Activated gamma-delta T cell treated with Interleukin-2 at 50 U/mL for 16 hours (primary cell): ENCODE data around the gene DST.

Source experiments
- DNase-seq: peaks from one replicate; pipeline ENCODE4 v3.0.0-alpha.2; 2020

DST gene

GRCh38 chr6:56642366-56643261, at the start of gene DST:
Gene DST, minus strand, starts transcription at chr6:56642889.
- no peak for DNase-seq

GRCh38 chr6:56691814-56692213, 49.1 kb upstream of the DST start:
- DNase-seq, result no peak

GRCh38 chr6:56691286-56691595, 48.6 kb upstream of the DST start:
- DNase-seq, result no peak

GRCh38 chr6:56690519-56691285, 48.0 kb upstream of the DST start:
- no peak for DNase-seq

GRCh38 chr6:56689663-56690062, 47.0 kb upstream of the DST start:
- no peak for DNase-seq

GRCh38 chr6:56689114-56689513, 46.4 kb upstream of the DST start:
- DNase-seq, result no peak

GRCh38 chr6:56688521-56688920, 45.8 kb upstream of the DST start:
- DNase-seq, result no peak

- no peak for DNase-seq
These were observed 44.9 kb upstream of the DST start for GRCh38 chr6:56687551-56687950.

- no peak for DNase-seq
These were observed 43.7 kb upstream of the DST start for GRCh38 chr6:56686429-56686828.

- no peak for DNase-seq
These were observed 43.3 kb upstream of the DST start for GRCh38 chr6:56685994-56686393.

GRCh38 chr6:56685102-56685733, 42.5 kb upstream of the DST start:
- no peak for DNase-seq

GRCh38 chr6:56684342-56685101, 41.8 kb upstream of the DST start:
- no peak for DNase-seq

- DNase-seq, result no peak
These were observed 41.2 kb upstream of the DST start for GRCh38 chr6:56683882-56684281.

- DNase-seq, result no peak
These were observed 39.9 kb upstream of the DST start for GRCh38 chr6:56682635-56683034.

- no peak for DNase-seq
These were observed 34.9 kb upstream of the DST start for GRCh38 chr6:56677559-56677958.

- no peak for DNase-seq
These were observed 29.2 kb upstream of the DST start for GRCh38 chr6:56671651-56672461.

GRCh38 chr6:56671160-56671559, 28.5 kb upstream of the DST start:
- no peak for DNase-seq

GRCh38 chr6:56669041-56669440, 26.4 kb upstream of the DST start:
- no peak for DNase-seq

- DNase-seq, result no peak
These were observed 25.5 kb upstream of the DST start for GRCh38 chr6:56668158-56668557.

GRCh38 chr6:56667336-56667735, 24.6 kb upstream of the DST start:
- no peak for DNase-seq

GRCh38 chr6:56664029-56664428, 21.3 kb upstream of the DST start:
- DNase-seq, result no peak

GRCh38 chr6:56663344-56663743, 20.7 kb upstream of the DST start:
- DNase-seq, result no peak
